ENCODE results near the gene ABHD2.

DNA sequence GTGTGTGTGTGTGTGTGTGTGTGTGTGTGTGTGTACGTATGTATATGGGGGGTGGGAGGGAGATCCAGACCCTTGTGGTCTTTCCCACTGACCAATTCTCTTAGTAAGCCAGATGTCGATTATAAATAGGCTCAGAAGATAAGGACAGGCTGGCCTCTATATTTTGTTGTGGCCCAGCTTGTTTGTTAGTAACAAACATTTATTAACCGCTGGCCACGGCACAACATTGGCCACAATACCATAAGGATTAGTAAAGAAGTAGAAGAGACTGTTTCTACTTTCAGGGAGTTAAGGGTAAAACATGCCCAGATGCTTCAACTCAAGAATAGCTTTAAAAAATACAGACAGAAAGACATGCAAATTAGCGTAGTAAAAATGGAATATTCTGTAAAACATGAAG, 58.1 kb downstream of the ABHD2 start:
- TF ChIP-seq, protein P1, sequence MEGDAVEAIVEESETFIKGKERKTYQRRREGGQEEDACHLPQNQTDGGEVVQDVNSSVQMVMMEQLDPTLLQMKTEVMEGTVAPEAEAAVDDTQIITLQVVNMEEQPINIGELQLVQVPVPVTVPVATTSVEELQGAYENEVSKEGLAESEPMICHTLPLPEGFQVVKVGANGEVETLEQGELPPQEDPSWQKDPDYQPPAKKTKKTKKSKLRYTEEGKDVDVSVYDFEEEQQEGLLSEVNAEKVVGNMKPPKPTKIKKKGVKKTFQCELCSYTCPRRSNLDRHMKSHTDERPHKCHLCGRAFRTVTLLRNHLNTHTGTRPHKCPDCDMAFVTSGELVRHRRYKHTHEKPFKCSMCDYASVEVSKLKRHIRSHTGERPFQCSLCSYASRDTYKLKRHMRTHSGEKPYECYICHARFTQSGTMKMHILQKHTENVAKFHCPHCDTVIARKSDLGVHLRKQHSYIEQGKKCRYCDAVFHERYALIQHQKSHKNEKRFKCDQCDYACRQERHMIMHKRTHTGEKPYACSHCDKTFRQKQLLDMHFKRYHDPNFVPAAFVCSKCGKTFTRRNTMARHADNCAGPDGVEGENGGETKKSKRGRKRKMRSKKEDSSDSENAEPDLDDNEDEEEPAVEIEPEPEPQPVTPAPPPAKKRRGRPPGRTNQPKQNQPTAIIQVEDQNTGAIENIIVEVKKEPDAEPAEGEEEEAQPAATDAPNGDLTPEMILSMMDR (IDR thresholded peaks at IDR 0.05): no peak
- TF ChIP-seq POLR2A (IDR thresholded peaks at IDR 0.05): no peak

Measured in heart left ventricle (tissue), 13 donors.